Measurements from ENCODE around the gene RALGAPA1.
"Not testable (repeated sequence)": the region's sequence is repeated elsewhere in the genome, so short reads cannot be mapped to it uniquely, and the experiment has no call there.

Gene RALGAPA1

DNA sequence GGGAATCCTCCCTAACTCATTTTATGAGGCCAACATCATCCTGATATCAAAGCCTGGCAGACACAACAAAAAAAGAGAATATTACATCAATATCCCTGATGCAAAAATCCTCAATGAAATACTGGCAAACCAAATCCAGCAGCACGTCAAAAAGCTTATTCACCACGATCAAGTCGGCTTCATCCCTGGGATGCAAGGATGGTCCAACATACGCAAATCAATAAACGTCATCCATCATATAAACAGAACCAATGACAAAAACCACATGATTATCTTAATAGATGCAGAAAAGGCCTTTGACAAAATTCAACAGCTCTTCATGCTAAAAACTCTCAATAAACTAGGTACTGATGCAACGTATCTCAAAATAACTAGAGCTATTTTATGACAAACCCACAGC, 189.1 kb downstream of the RALGAPA1 start:
- DNase-seq, result not testable (repeated sequence)

DNA sequence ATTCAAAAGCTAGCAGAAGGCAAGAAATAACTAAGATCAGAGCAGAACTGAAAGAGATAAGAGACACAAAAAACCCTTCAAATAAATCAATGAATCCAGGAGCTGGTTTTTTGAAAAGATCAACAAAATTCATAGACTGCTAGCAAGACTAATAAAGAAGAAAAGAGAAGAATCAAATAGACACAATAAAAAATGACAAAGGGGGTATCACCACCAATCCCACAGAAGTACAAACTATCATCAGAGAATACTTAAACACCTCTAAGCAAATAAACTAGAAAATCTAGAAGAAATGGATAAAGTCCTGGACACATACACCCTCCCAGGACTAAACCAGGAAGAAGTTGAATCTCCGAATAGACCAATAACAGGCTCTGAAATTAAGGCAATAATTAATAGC, 189.6 kb downstream of the RALGAPA1 start:
- DNase-seq, result not testable (repeated sequence)

DNA sequence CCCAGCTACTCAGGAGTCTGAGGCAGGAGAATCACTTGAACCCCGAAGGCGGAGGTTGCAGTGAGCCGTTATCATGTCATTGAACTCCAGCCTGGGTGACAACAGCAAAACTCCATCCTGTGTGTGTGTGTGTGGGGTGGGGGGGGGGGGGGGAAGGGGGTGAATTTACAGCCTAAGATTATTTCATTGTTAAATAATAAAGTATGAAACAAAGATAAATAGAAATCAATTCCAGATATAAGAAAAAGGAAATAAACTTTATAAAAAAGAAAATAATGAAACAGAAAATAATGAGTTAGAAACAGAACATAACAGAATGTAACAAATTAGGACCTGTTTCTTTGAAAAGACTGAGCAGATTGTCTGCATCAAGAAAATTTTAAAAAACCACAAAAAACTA, 191.6 kb downstream of the RALGAPA1 start:
- no peak for DNase-seq

DNA sequence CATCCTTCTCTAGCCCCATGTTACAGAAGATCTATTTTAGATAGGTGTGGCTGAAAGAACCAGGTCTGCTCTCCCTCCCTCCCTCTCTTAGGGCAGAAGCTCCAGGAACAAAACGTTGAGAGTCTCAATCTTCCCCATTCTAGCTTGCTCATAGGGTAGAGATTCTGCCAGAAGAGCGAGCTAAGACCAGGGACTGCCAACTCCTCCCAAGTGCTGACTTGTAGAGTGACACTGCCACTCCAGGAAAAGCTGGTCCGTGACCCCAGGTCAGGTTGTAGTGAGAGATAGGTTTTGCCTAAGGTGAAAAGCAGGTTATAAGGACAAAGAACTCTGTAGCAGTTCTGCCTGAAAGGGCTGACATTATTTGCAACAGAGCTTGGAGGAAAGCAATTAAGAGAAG, 201.7 kb downstream of the RALGAPA1 start:
- no peak for DNase-seq

DNA sequence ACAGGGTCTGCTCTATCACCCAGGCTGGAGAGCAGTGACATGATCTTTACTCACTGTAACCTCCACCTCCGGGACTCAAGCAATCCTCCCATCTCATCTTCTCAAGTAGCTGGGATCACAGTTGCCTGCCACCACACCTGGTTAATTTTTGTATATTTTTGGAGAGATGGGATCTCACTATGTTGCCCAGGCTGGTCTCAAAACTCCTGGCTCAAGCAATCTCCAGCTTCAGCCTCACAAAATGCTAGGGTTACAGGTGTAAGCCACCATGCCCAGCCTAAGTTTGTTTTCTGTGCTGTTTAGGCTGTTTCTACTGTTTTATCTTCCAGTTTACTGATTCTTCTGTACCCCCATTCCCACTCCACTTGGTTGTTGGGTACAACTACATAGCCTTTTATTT, 208.8 kb downstream of the RALGAPA1 start:
- DNase-seq, result no peak

DNA sequence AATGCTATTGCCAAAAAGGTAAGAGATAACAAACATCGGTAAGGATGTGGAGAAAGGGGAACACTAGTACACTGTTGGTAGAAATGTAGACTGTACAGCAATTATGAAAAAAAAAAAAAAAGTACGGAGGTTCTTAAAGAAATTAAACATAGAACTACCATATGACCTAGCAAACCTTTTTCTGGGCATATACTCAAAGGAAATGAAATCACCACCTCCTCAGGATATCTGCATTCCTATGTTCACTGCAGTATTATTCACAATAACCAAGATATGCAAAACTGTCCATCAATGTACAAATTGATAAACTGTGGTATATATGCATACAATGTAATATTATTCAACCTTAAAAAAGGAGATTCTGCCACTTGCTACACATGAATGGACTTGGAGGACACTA, 214.5 kb downstream of the RALGAPA1 start:
- no peak for DNase-seq

DNA sequence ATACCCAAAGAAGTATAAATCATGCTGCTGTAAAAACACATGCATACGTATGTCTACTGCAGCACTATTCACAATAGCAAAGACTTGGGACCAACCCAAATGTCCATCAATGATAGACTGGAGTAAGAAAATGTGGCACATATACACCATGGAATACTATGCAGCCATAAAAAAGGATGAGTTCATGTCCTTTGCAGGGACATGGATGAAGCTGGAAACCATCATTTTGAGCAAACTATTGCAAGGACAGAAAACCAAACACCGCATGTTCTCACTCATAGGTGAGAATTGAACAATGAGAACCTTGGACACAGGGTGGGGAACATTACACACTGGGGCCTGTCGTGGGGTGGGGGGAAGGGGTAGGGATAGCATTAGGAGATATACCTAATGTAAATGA, 221.7 kb downstream of the RALGAPA1 start:
- DNase-seq, result not testable (repeated sequence)

DNA sequence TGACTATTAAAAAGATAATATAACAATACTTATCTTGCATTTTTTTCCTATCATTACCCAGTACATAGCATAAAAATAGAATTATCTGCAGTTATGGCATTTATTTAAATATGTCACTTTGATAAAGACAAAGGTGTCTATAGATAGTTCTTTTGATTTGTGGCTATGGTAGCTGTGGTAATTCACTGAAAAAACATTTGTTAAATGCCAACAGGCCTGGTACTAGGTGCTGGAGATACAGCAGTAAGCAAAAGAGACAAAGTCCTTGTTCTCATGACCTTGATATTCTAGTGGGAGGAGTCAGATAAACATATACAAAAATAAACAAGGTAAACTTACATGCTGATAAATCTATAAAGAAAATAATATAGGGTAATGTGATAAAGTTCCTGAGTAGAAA, 230.5 kb downstream of the RALGAPA1 start:
- no peak for DNase-seq

DNA sequence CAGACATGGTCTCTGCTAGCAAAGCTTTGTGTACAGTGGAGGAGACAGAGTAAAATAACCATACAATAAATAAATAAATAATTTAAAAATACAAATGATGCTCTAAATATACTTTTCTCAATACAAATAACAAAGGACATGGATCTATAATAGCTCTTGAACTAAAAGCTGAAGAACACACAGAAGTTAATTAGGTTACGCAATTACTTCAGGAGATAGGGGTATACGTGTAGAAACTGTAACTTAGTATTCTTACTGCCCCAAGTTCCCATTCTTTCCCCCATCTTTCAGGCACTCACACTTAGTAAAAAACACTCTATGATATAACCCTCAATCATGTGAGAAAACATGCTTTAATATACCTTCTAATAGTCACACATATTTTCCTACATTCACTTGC, 231.0 kb downstream of the RALGAPA1 start:
- DNase-seq, result no peak

DNA sequence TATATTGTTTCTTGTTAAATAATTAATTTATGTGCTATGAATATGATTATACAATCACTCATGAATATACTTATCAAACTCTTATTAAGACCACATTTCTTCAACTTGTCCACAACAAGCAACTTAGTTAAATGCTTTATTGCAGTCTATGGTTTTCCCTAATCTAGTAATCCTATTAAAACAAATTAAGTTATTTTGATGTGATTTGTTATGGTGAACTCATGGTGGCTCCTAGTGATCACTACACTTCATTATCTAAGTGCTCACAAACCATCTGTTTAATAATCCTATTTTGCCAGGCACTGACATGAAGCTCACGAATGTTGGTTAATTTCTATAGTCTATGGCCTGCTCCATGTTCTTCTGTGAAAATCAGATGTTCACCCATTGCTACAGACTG, 232.2 kb downstream of the RALGAPA1 start:
- no peak for DNase-seq

DNA sequence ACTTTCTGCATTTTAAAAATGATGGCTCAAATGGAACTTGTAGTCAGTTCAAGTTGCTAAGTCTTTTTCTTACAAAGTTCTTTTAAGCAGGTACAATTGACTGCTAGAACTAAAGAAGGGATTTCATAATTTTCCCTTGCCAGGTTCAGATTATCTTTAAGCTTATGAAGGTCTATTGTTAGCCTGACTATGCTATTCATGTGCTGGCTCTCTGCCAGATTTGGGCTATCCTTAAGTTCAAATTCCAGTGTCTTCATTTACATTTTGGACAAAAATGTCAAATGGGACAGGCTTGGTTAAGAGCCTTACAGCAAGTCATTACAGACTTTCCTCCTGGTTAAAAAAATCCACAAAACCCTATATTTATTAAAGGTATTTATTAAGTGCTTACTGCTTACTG, 232.8 kb downstream of the RALGAPA1 start:
- DNase-seq, result no peak

DNA sequence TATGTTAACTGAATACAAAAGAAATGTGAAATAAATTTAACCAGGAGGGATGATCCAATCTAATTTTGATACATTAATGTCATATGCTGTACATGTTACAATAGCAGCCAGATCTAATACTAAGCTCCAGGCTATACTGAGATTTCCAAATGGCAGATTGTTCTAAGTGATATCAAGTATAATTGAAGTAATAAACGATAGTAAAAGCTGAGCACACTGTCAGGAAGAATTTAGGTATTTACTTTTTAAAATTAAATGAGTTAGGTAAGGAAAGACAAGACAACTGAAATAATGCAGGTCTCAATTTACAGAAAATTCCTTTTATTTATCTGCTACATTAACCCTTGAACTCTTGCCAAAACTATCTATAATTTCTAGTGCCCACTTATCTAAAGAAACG, 235.2 kb downstream of the RALGAPA1 start:
- DNase-seq, result no peak

DNA sequence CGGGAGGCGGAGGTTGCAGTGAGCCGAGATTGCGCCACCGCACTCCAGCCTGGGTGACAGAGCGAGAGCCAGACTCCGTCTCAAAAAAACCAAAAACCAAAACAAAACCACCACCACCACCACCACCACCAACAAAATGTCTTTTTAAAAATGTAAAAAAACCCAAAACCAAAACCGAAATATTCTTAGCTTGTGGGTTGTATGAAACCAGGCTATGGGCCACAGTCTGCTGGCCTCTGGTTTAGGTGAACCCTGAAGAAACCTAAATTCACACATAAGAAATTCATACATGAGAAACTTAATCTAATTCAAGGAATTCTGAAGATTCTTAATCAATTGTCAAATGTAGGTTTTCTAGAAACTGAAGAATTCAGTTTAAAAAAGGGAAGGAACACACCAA, 237.5 kb downstream of the RALGAPA1 start:
- DNase-seq, result no peak

DNA sequence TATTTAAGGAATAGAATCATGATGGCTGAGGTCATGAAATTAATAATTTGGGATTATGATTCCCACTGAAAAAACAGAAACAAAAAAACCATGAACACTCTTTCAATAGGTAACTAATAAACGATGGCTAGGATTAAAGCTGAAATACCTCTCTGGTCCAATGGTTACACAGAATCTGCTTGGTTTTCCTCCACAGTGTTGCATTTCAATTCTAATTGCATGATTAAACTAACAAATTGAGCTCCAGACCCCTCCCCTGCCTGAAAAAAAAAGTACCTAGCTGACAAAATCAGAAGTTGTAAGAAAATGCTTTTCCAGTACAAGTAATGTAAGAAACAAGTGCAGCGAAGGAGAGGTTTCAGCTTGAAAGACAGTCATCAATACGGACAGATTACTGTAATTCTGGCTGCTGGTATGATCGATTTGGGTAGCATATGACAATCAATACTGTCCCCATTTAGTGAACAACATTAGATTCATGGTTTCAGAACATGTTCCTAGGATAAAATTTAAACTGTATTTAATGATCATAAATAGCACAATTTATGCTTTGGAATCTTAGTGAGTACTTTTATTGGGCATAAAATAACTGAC, 243.1 kb downstream of the RALGAPA1 start:
- DNase-seq, result no peak

DNA sequence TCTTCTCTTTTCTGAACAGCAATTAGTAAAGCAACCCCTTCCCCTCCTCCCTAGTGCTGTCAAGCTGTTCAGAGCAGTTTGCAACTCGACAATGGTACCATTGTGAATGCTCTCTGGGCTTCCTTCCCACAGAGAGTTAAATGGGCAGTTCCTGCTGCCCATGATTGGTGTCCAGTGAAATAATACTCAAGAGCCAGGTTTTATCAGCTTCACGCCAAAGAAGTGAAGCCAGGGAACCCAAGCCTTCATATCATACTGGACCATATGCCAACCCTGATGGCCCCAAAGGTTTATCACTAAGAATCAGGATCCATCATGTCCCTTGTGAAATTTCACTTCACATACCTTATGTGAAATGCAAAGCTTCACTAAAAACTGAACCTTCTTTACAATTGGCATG, 250.4 kb downstream of the RALGAPA1 start:
- no peak for DNase-seq

DNA sequence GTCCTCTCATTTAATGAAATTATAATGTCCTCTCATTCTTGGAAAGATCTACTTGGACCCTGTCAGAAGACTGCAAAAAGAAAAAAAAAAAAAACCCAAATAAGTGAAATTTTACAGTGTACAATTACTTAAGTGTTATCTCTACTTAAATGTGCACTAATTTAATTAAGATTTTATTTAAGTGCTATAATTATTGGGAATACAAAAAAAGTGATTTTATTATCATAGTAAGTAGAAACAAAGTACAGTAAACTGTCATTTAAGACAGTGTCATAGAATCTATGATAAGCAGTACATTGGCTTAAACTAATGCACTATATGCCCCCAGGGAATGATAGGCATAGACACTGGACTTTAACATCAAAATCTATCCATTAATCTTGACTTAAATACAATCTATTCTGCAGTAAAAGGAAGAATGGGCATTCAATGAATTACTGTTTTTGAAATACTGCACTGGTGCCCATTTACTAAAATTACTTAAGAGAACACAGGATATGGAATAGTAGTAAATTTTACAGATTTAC, 251.8 kb downstream of the RALGAPA1 start:
- DNase-seq, result no peak

DNA sequence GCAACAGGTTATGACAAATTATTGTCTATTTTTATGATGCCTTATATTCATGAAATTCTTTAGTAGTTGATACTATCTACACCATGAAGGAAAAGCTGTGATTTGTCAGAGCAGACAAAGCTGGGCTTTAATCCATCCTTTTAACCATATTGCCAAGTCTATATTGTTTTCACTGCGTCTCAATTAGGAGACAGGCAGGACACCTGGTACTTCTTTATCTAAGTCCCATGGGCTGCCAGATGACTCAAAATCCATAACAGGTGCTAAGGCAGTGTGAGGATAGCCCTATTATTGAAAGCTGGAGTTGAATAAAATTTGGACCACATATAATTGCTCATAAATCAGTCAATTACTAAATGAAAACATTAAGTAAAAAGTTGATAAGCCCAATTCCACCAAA, 252.5 kb downstream of the RALGAPA1 start:
- no peak for DNase-seq

DNA sequence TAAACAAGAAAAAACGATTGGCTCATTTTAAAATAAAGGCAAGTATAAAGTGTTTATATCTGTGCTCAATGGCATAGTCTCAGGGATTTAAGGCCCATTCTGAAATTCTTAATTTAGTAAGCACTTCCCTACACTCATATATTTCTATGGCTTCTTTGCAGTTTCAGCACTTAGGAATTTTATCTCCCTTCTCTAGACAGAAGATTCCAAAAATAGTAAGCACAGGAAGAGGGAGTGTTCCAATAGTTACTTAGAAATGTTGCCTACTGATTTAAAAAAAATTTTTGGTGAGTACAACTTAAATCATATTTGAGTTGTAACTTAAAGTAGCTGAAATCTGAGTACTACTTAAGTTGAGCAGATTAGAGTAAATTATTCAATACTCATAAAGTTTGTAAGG, 255.3 kb downstream of the RALGAPA1 start:
- no peak for DNase-seq

DNA sequence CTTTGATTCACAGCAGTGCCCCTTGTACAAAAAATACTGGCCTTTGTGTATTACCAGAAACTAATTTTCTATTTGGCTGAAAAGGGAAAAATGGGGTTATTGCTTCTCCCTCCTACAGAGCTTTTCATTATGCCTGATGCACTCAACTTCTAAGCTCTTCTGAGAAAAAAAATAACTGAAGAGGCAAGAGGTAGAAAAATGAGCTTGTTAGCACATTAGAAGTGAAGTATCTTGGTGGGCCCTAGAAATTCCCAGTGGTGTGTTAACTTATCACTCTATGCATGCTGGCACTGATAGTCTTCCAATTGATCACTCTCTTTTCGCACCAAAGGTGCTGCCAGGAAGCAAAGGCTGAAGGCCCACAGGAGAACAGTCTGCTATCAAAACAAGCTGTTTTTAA, 258.0 kb downstream of the RALGAPA1 start:
- no peak for DNase-seq

DNA sequence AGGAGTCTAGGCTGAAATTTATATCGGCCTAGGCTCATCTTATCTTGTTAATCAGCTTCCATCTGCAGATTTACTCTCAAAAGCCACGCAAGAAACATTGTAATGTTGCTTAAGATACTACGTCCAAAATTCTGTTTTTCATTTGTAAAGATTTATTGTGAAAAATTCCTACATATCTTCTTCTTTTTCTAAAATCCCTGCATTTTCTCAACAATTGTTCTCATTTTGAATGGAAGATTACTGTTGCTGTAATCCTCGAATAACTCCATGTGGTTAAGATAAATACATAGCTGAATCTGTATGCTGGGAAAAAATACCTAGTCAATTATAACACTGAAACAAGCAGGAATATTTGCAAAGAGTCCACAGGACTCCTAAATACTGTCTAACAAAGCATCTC, 259.5 kb downstream of the RALGAPA1 start:
- no peak for DNase-seq

DNA sequence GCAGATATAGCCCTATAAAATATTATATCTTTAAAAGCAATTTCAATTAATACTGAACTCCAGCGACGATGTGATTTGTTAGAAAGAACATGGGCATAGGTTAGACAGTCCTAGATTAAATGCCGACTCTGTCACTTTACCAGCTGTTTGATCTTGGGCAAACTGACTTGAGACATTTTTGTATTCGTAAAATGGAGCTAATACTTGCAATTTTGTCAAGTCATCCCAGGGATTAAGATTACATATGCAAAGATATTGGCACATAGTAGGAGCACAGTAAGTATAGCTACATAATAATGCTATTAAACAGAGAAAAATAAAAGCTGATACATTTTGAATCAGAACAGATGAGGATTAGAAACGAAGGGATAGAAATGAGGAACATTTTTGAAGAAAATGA, 266.1 kb downstream of the RALGAPA1 start:
- no peak for DNase-seq

DNA sequence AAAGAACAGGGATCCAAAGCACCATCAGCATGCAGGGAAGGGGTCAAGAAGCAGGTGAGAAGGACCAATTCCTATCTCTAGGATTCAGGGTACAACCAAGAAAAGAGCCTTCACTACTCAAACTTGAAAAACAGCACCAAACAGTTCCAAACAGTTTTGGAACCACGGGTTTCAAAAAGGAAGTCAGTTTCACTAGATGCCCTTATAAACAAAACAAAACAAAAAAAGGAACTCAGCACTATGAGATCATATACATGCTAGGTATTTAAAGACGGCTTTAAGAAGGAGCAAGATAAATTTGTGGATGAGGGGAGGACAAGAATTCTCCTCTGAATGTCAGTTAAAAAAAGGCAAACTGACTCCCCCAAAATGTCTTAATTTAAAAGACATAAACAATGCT, 269.1 kb downstream of the RALGAPA1 start:
- no peak for DNase-seq

DNA sequence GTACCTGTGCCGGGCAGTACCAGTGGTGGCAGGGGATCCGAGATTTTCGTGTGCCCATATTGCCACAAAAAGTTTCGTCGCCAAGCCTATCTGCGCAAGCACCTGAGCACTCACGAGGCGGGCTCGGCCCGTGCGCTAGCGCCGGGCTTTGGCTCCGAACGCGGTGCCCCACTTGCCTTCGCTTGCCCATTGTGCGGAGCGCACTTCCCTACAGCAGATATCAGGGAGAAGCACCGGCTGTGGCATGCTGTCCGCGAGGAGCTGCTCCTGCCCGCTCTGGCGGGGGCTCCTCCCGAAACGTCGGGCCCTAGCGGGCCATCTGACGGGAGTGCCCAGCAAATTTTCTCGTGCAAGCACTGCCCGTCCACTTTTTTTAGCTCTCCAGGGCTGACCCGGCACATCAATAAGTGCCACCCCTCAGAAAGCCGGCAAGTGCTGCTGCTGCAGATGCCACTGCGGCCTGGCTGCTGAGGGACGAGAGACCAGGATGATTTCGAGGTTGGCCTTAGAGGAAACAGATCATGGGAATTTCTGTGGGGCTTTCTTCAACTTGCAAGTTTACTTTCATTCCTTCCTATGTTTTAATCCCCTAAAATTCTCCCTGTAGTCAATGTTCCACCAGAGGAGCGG, 273.5 kb downstream of the RALGAPA1 start:
- DNase-seq, result no peak

DNA sequence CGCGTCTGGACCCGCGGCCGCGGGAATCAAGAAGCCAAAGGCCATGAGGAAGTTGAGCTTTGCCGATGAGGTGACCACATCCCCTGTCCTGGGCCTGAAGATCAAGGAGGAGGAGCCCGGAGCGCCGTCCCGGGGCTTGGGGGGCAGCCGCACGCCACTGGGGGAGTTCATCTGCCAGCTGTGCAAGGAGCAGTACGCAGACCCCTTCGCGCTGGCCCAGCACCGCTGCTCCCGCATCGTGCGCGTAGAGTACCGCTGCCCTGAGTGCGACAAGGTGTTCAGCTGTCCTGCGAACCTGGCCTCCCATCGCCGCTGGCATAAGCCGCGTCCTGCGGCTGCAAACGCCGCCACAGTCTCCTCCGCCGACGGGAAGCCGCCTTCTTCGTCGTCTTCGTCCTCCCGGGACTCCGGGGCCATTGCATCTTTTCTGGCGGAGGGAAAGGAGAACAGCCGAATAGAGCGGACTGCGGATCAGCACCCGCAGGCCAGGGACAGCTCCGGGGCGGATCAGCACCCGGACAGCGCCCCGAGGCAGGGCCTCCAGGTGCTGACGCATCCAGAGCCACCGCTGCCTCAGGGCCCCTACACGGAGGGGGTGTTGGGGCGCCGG, 274.1 kb downstream of the RALGAPA1 start:
- no peak for DNase-seq

Measured in NCI-H1417 treated with DMSO at 0.1 percent for 48 hours (cell line).